Neural crest cell (in vitro differentiated cells): ENCODE measurements around the gene LMBRD1. TPM values are rescaled to one million over a fixed set of nuclear protein-coding genes. Genes with fewer than 3 reads are reported as not detected.

Source experiments
- DNase-seq: peaks from one replicate; pipeline ENCODE4 v3.0.0; 2021; ENCODE audit warnings: low read depth, mixed read lengths, low spot score
- H3K27ac Mint-ChIP-seq: one replicate; pipeline ENCODE4 v1.8.0; 2021; ENCODE audit warnings: mild to moderate bottlenecking, mixed read lengths; ENCODE audit not compliant: unreplicated experiment
- H3K27me3 Mint-ChIP-seq: 2 replicates; pipeline ENCODE4 v1.8.0; 2021; ENCODE audit warnings: low read depth, mild to moderate bottlenecking, mixed read lengths
- H3K36me3 Mint-ChIP-seq: 2 replicates; pipeline ENCODE4 v1.8.0; 2021; ENCODE audit warnings: low read depth, mild to moderate bottlenecking, mixed read lengths
- H3K4me1 Mint-ChIP-seq: 2 replicates; pipeline ENCODE4 v1.8.0; 2021; ENCODE audit warnings: mixed read lengths
- H3K4me3 Mint-ChIP-seq: one replicate; pipeline ENCODE4 v1.8.0; 2021; ENCODE audit warnings: mild to moderate bottlenecking, mixed read lengths
- H3K9me3 Mint-ChIP-seq: 2 replicates; pipeline ENCODE4 v1.8.0; 2021; ENCODE audit warnings: mixed read lengths
- CTCF ChIP-seq: fragments of 200-600 bp; sonication (generic); conservative IDR thresholded peaks from 2 replicates; pipeline ENCODE4 v1.5.0; 2021; ENCODE audit warnings: antibody characterized with exemption, mild to moderate bottlenecking
- total RNA-seq: library from RNA; stranded (reverse); gene quantifications from 2 replicates; pipeline ENCODE4 v1.2.1, GENCODE V29; 2021

LMBRD1 gene
- total RNA-seq, 1 donor from 2014 or later, result 17.2 TPM

DNA sequence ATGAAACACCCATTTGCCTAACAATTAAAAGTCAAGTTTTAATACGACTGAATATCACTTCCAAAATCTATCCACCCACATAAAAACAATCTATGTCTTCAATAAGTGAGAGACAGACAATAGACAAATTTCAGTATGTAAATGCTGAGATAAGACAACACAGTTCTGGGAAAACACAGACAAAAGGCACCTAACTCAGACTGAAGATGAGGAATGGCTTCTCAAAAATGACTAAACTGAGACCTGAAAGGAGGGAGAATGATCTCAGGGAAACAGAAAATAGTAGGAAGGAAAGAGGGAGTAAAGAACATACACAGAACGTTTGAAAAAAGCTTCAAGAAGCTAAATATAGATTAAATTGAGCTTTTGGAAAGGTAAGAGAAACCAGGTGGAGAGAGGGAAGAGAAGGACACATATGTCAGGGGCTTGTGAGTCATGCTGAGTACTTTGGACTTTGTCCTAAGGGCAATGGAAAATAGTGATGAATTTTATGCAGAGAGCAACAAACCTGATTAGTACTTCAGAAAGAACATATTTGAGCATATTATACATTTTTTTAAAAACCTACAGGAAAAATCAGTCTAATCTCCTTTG lies 16.1 kb downstream of the LMBRD1 start:
- Mint-ChIP-seq H3K4me3 (no peak overlapping the region), H3K9me3 (no peaks in the 10 kb centered on the region), H3K36me3 (peaks cover 8% of the 10 kb centered on the region), H3K27me3 (no peaks in the 10 kb centered on the region), H3K27ac (no peak overlapping the region), H3K4me1 (peaks cover 4% of the 10 kb centered on the region)
- no peak for TF ChIP-seq CTCF
- DNase-seq, result no peak

- Mint-ChIP-seq H3K27me3 (no peaks in the 10 kb centered on the region), H3K36me3 (peaks cover 14% of the 10 kb centered on the region), H3K9me3 (peaks cover 4% of the 10 kb centered on the region), H3K27ac (no peak overlapping the region), H3K4me3 (no peak overlapping the region), H3K4me1 (peaks cover 9% of the 10 kb centered on the region)
- no peak for DNase-seq
- TF ChIP-seq CTCF, result no peak
These were observed 20.9 kb downstream of the LMBRD1 start for GRCh38 chr6:69775941-69776340.

DNA sequence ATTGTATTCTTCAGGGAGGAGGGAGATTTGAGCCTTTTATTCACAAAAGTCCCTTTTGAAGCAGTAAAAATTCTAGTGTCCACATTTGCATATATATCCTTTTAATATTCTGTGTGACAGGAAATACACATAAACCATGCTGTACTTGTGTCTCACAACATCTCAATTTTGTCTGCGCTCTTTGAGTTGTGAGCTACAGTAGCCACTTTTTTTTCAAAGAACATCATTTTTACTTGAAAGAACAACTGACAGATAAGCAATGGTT lies 21.3 kb downstream of the LMBRD1 start:
- peaks cover 9% of the 10 kb centered on the region for H3K4me1 Mint-ChIP-seq
- TF ChIP-seq CTCF, result no peak
- H3K4me3 Mint-ChIP-seq, result no peak overlapping the region
- no peaks in the 10 kb centered on the region for H3K27me3 Mint-ChIP-seq
- H3K36me3 Mint-ChIP-seq, result peaks cover 14% of the 10 kb centered on the region
- no peak overlapping the region for H3K27ac Mint-ChIP-seq
- peaks cover 4% of the 10 kb centered on the region for H3K9me3 Mint-ChIP-seq
- DNase-seq, result no peak

DNA sequence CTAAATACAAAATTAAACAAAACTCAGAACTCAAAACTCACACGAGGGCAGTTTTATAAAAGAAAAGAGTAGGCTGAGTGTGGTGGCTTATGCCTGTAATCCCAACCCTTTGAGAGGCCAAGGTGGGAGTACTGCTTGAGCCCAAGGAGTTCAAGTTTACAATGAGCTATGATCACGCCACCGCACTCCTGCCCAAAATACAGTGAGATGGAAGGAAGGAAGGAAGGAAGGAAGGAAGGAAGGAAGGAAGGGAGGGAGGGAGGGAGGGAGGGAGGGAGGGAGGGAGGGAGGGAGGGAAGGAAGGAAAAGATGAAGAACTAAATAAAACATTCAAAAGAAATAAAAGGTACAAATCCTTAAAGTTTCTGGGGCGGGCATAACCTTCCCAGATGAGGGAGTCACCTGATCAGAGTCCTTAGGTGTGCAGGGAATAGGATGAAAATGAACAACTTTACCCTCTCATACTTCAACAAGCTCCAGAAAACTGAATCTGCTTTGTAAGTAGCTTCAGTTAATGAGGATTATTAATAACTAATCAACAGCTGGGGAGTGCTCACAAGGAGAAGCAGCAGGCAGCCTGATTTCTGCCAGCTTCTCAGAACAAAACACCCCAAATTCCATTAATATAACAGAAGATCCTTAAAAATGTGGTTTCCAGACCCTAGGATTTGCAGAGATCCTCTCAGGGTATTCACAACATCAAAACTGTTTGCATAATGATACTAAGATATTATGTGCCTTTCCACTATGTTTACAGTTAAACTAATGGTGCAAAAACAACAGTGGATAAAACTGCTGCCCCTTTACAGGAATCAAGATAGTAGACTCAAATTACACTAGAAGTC lies 21.8 kb downstream of the LMBRD1 start:
- Mint-ChIP-seq H3K9me3 (peaks cover 4% of the 10 kb centered on the region), H3K36me3 (peaks cover 11% of the 10 kb centered on the region), H3K27me3 (no peaks in the 10 kb centered on the region), H3K4me3 (no peak overlapping the region), H3K4me1 (peaks cover 9% of the 10 kb centered on the region), H3K27ac (no peak overlapping the region)
- DNase-seq, result no peak
- TF ChIP-seq CTCF, result no peak

GRCh38 chr6:69771158-69771906 lies 25.5 kb downstream of the LMBRD1 start:
- Mint-ChIP-seq H3K9me3 (peaks cover 4% of the 10 kb centered on the region), H3K27ac (no peak overlapping the region), H3K4me1 (peaks cover 9% of the 10 kb centered on the region), H3K27me3 (no peaks in the 10 kb centered on the region), H3K36me3 (peaks cover 11% of the 10 kb centered on the region), H3K4me3 (no peak overlapping the region)
- TF ChIP-seq CTCF, result no peak
- DNase-seq, result no peak
